ENCODE data around the gene KCMF1. TPM values are rescaled to one million over a fixed set of nuclear protein-coding genes. Genes with fewer than 3 reads are reported as not detected.

KCMF1 gene
- total and polyA plus RNA-seq, 2 of the 13 experiments (the other 11 are each of a cell fraction or from before 2014, with no cell fraction given), result 62.1 to 116 TPM

- TF ChIP-seq, protein P1, sequence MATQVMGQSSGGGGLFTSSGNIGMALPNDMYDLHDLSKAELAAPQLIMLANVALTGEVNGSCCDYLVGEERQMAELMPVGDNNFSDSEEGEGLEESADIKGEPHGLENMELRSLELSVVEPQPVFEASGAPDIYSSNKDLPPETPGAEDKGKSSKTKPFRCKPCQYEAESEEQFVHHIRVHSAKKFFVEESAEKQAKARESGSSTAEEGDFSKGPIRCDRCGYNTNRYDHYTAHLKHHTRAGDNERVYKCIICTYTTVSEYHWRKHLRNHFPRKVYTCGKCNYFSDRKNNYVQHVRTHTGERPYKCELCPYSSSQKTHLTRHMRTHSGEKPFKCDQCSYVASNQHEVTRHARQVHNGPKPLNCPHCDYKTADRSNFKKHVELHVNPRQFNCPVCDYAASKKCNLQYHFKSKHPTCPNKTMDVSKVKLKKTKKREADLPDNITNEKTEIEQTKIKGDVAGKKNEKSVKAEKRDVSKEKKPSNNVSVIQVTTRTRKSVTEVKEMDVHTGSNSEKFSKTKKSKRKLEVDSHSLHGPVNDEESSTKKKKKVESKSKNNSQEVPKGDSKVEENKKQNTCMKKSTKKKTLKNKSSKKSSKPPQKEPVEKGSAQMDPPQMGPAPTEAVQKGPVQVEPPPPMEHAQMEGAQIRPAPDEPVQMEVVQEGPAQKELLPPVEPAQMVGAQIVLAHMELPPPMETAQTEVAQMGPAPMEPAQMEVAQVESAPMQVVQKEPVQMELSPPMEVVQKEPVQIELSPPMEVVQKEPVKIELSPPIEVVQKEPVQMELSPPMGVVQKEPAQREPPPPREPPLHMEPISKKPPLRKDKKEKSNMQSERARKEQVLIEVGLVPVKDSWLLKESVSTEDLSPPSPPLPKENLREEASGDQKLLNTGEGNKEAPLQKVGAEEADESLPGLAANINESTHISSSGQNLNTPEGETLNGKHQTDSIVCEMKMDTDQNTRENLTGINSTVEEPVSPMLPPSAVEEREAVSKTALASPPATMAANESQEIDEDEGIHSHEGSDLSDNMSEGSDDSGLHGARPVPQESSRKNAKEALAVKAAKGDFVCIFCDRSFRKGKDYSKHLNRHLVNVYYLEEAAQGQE (IDR thresholded peaks at IDR 0.05; ENCODE audit: borderline replicate concordance in 1 of 2, low read depth in 1 of 2, low read length in 2 of 2), result no peak
- TF ChIP-seq NCOA1 (CRISPR knock-in tag; IDR thresholded peaks at IDR 0.05), result no peak
- TF ChIP-seq ZNF317 (CRISPR knock-in tag; IDR thresholded peaks at IDR 0.05), result peak; percentile 96
- no peak for TF ChIP-seq SOX13 (IDR thresholded peaks at IDR 0.05)
- no peak for TF ChIP-seq SOX13 (CRISPR knock-in tag; conservative IDR thresholded peaks at IDR 0.05 in 1 of 2, IDR thresholded peaks at IDR 0.05 in 1 of 2)
- 0 out of 2 replicates have a peak, but pooled peaks have one; percentile 13 for TF ChIP-seq SAP130 (CRISPR knock-in tag; IDR thresholded peaks at IDR 0.05; ENCODE audit: low read depth)
- no peak for TF ChIP-seq ZNF451 (CRISPR knock-in tag; IDR thresholded peaks at IDR 0.05)
- no peak for TF ChIP-seq KDM4B (CRISPR knock-in tag; IDR thresholded peaks at IDR 0.05)
- peak; percentile 59 for TF ChIP-seq TEAD3 (CRISPR knock-in tag; optimal IDR thresholded peaks at IDR 0.05; ENCODE audit: borderline replicate concordance)
- TF ChIP-seq, protein P2, sequence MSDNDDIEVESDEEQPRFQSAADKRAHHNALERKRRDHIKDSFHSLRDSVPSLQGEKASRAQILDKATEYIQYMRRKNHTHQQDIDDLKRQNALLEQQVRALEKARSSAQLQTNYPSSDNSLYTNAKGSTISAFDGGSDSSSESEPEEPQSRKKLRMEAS (IDR thresholded peaks at IDR 0.05), result 0 out of 2 replicates have a peak, but pooled peaks have one; percentile 33
- TF ChIP-seq HNRNPK (IDR thresholded peaks at IDR 0.05; ENCODE audit: low read depth, low read length, poor library complexity, severe bottlenecking), result no peak
- TF ChIP-seq ZNF563 (CRISPR knock-in tag; IDR thresholded peaks at IDR 0.05), result no peak
- TF ChIP-seq ZNF687 (CRISPR knock-in tag; IDR thresholded peaks at IDR 0.05), result 0 out of 2 replicates have a peak, but pooled peaks have one; percentile 23
- TF ChIP-seq SIN3B (IDR thresholded peaks at IDR 0.05; ENCODE audit: low read length), result 0 out of 2 replicates have a peak, but pooled peaks have one; percentile 15
- 0 out of 2 replicates have a peak, but pooled peaks have one; percentile 64 for TF ChIP-seq ZNF724P (CRISPR knock-in tag; IDR thresholded peaks at IDR 0.05; ENCODE audit: borderline replicate concordance)
- TF ChIP-seq, protein P3, sequence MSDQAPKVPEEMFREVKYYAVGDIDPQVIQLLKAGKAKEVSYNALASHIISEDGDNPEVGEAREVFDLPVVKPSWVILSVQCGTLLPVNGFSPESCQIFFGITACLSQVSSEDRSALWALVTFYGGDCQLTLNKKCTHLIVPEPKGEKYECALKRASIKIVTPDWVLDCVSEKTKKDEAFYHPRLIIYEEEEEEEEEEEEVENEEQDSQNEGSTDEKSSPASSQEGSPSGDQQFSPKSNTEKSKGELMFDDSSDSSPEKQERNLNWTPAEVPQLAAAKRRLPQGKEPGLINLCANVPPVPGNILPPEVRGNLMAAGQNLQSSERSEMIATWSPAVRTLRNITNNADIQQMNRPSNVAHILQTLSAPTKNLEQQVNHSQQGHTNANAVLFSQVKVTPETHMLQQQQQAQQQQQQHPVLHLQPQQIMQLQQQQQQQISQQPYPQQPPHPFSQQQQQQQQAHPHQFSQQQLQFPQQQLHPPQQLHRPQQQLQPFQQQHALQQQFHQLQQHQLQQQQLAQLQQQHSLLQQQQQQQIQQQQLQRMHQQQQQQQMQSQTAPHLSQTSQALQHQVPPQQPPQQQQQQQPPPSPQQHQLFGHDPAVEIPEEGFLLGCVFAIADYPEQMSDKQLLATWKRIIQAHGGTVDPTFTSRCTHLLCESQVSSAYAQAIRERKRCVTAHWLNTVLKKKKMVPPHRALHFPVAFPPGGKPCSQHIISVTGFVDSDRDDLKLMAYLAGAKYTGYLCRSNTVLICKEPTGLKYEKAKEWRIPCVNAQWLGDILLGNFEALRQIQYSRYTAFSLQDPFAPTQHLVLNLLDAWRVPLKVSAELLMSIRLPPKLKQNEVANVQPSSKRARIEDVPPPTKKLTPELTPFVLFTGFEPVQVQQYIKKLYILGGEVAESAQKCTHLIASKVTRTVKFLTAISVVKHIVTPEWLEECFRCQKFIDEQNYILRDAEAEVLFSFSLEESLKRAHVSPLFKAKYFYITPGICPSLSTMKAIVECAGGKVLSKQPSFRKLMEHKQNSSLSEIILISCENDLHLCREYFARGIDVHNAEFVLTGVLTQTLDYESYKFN (CRISPR knock-in tag; conservative IDR thresholded peaks at IDR 0.05), result peak; percentile 47; the same call in 1 of the 2 replicates
- no peak for TF ChIP-seq SMARCE1 (IDR thresholded peaks at IDR 0.05; ENCODE audit: borderline replicate concordance)
Measured at GRCh38 chr2:85066874-85067351, 96.0 kb downstream of the KCMF1 start (continued).
